Renal cortical epithelial cell (primary cell): ENCODE data around the gene DGKH. TPM values are rescaled to one million over a fixed set of nuclear protein-coding genes. Genes with fewer than 3 reads are reported as not detected.

Experiments used
- DNase-seq: peaks from one replicate; pipeline ENCODE4 v3.0.0-alpha.2; 2011; ENCODE audit warnings: low read depth
- total RNA-seq: library from RNA; depleted of rRNA; stranded (reverse); fragments of >200 nt; gene quantifications from 2 replicates; pipeline ENCODE4 v1.2.3, GENCODE V29; 2014

DGKH gene
- 18.1 and 65.0 TPM in 2 replicates for total RNA-seq

GRCh38 chr13:42048342-42048683, at the start of gene DGKH:
Gene DGKH, plus strand, starts transcription at chr13:42048648. Its CDS starts 126 bp downstream, at chr13:42048774.
- DNase-seq, result no peak

- no peak for DNase-seq
These were observed 47.6 kb upstream of the DGKH start for GRCh38 chr13:42000846-42001245.

GRCh38 chr13:42001580-42001979, 46.9 kb upstream of the DGKH start:
- peak; percentile 87 for DNase-seq

GRCh38 chr13:42002066-42002465, 46.4 kb upstream of the DGKH start:
- no peak for DNase-seq

GRCh38 chr13:42007844-42008243, 40.6 kb upstream of the DGKH start:
- peak; percentile 84 for DNase-seq

- no peak for DNase-seq
These were observed 39.4 kb upstream of the DGKH start for GRCh38 chr13:42009057-42009456.

- no peak for DNase-seq
These were observed 36.7 kb upstream of the DGKH start for GRCh38 chr13:42011601-42012350.

- no peak for DNase-seq
These were observed 34.3 kb upstream of the DGKH start for GRCh38 chr13:42014119-42014518.

- DNase-seq, result peak; percentile 44
These were observed 31.2 kb upstream of the DGKH start for GRCh38 chr13:42017264-42017663.

- no peak for DNase-seq
These were observed 26.6 kb upstream of the DGKH start for GRCh38 chr13:42021851-42022250.

GRCh38 chr13:42022336-42022735, 26.1 kb upstream of the DGKH start:
- no peak for DNase-seq

- peak; percentile 66 for DNase-seq
These were observed 25.5 kb upstream of the DGKH start for GRCh38 chr13:42022796-42023493.

GRCh38 chr13:42027286-42027685, 21.2 kb upstream of the DGKH start:
- DNase-seq, result no peak

GRCh38 chr13:42028113-42028799, 20.2 kb upstream of the DGKH start:
- DNase-seq, result peak; percentile 85

GRCh38 chr13:42035905-42036521, 12.4 kb upstream of the DGKH start:
- no peak for DNase-seq

GRCh38 chr13:42036711-42037110, 11.7 kb upstream of the DGKH start:
- DNase-seq, result no peak

GRCh38 chr13:42038661-42039456, 9.6 kb upstream of the DGKH start:
- DNase-seq, result no peak

- DNase-seq, result no peak
These were observed 8.9 kb upstream of the DGKH start for GRCh38 chr13:42039457-42039945.

- DNase-seq, result peak; percentile 76
These were observed 8.3 kb upstream of the DGKH start for GRCh38 chr13:42039946-42040729.

GRCh38 chr13:42040730-42041010, 7.8 kb upstream of the DGKH start:
- no peak for DNase-seq
